ENCODE measurements around the gene ARPC5. TPM values are rescaled to one million over a fixed set of nuclear protein-coding genes. Genes with fewer than 3 reads are reported as not detected.

Gene ARPC5
- total and polyA plus RNA-seq, 2 experiments from 2014 or later = 77.3 to 179 TPM

DNA sequence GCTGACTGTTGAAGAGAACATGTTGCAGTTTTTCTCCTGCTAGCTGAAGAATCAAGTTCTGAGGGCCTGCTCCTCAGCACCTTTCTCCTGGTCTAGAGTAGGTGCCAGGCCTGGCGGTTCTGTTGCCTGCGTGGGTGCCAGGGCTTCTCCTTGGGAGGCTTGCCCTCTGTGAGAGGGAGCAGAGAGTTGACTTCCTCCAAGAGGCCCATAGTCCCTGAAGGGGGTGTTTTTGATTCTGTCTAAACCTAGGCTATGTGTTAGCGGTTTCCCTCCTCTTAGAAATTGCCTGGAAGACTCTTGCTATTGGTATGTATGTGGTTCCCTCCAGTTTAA lies 17.8 kb upstream of the ARPC5 start:
- H3K4me3 ChIP-seq = no peak overlapping the region
- peaks cover 35% of the 10 kb centered on the region for H3K4me1 ChIP-seq (ENCODE audit: low read depth)
- no peaks in the 10 kb centered on the region for H3K9me3 ChIP-seq (ENCODE audit: low read depth)
- TF ChIP-seq, protein P1, sequence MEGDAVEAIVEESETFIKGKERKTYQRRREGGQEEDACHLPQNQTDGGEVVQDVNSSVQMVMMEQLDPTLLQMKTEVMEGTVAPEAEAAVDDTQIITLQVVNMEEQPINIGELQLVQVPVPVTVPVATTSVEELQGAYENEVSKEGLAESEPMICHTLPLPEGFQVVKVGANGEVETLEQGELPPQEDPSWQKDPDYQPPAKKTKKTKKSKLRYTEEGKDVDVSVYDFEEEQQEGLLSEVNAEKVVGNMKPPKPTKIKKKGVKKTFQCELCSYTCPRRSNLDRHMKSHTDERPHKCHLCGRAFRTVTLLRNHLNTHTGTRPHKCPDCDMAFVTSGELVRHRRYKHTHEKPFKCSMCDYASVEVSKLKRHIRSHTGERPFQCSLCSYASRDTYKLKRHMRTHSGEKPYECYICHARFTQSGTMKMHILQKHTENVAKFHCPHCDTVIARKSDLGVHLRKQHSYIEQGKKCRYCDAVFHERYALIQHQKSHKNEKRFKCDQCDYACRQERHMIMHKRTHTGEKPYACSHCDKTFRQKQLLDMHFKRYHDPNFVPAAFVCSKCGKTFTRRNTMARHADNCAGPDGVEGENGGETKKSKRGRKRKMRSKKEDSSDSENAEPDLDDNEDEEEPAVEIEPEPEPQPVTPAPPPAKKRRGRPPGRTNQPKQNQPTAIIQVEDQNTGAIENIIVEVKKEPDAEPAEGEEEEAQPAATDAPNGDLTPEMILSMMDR (IDR thresholded peaks at IDR 0.05; ENCODE audit: low read depth, low read length) = no peak
- peak overlapping the region; percentile 75 for H3K27ac ChIP-seq
- H3K27me3 ChIP-seq = no peaks in the 10 kb centered on the region
- H3K36me3 ChIP-seq = no peaks in the 10 kb centered on the region
- DNase-seq (ENCODE audit: low read depth in 1 of 2, low spot score in 1 of 2) = no peak

DNA sequence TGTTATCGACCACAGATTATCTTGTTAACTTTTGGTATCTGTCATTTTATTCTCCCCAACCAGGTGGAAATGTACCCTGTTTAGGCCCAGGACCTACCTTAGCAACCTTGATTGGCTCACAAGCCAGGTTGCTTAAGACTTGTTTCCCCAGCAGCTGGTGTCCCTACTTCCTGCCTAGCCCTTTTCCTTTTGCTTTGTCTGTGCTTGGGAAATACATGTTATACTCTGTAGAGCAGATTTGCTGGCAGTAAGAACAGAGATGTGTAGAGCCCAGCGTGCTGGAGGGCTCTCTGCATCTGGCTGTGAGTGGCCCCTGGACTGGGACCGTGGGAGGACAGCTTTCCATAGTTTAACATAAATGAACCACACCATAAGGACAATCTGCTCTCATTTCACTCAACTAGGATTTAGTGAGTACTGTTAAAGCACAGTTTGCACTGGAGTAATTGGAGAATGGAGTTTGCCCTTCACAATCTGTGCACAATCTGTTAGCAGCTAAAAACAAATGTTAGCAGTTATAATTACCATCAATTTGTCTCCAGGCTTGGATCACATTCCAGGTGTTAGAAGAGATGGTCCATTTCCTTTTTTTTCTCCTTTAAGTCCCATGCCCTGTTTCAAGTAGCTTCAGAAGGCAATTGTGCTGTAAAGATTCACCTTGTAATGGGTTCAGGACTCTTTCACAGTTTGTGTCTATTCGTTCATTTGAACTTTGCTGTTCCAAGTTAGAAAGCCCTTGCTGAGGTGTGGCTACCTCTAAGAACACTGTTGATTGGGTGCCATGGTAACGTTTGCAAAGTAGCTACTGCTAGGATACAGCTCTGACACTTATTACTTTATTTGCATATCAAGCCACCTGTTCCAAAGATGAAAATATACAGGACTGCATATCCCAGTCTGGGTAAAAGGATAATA lies 17.2 kb upstream of the ARPC5 start, which contains the start of gene APOBEC4:
TSS of gene APOBEC4 (minus strand) at position 770 of the 915 bp plus-strand sequence. CDS start 4,535 bp downstream, outside the sequence.
- Histone ChIP-seq H3K4me3 (no peak within 1 kb of the TSS), H3K4me1 (ENCODE audit: low read depth) (peaks cover 35% of the 10 kb centered on the region), H3K9me3 (ENCODE audit: low read depth) (no peaks in the 10 kb centered on the region), H3K27ac (peak within 1 kb of the TSS; percentile 75), H3K36me3 (no peaks in the 10 kb centered on the region), H3K27me3 (no peaks in the 10 kb centered on the region)
- peak in 1 of 2 donors; percentile 34 for DNase-seq (ENCODE audit: low read depth in 1 of 2, low spot score in 1 of 2)
- TF ChIP-seq, protein P1 (IDR thresholded peaks at IDR 0.05; ENCODE audit: low read depth, low read length) = no peak

DNA sequence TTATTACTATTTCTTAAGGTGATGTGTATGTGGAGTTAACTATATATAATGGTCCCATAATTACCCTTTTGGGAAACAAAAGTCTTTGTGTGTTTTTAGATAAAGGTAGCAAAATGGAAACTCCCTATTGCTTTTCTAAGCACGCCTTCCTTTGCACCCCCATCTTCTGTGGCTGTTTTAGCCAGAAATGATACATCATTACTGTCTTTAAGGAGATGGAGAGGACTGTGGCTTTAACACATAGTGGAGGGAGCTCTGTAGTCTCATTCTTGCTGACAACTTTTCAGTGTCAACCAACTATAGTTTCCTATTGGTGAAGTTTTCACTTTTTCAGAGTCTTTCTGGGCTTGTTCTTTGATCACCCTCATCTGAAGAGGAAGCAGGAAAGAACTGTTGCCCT lies 16.5 kb upstream of the ARPC5 start:
- Histone ChIP-seq H3K27me3 (no peaks in the 10 kb centered on the region), H3K4me1 (ENCODE audit: low read depth) (peaks cover 35% of the 10 kb centered on the region), H3K9me3 (ENCODE audit: low read depth) (no peaks in the 10 kb centered on the region), H3K36me3 (no peaks in the 10 kb centered on the region), H3K4me3 (no peak overlapping the region), H3K27ac (no peak overlapping the region)
- TF ChIP-seq, protein P1 (IDR thresholded peaks at IDR 0.05; ENCODE audit: low read depth, low read length) = no peak
- no peak for DNase-seq (ENCODE audit: low read depth in 1 of 2, low spot score in 1 of 2)

DNA sequence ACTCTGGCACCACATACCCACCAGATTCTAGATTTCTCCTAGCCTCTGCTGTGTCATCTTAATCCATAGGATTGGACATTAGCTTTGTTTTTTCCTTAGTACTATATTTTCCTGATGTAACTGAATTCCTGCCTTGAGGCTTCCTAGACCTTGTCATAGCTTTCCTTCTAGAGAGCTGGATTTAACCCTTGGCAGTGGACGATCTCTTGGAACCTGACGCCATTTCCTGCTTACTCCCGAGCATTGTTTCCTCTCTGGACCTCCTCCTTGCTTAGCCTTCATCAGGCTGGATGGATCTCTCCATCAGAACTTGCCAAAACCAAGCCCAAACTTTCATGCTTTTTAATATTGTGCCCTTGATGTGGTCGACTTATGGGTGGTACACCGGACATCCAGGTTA lies 16.0 kb upstream of the ARPC5 start:
- H3K4me1 ChIP-seq (ENCODE audit: low read depth) = peaks cover 39% of the 10 kb centered on the region
- TF ChIP-seq, protein P1 (IDR thresholded peaks at IDR 0.05; ENCODE audit: low read depth, low read length) = no peak
- no peaks in the 10 kb centered on the region for H3K36me3 ChIP-seq
- H3K27me3 ChIP-seq = no peaks in the 10 kb centered on the region
- no peak for DNase-seq (ENCODE audit: low read depth in 1 of 2, low spot score in 1 of 2)
- H3K27ac ChIP-seq = no peak overlapping the region
- H3K4me3 ChIP-seq = no peak overlapping the region
- H3K9me3 ChIP-seq (ENCODE audit: low read depth) = no peaks in the 10 kb centered on the region

DNA sequence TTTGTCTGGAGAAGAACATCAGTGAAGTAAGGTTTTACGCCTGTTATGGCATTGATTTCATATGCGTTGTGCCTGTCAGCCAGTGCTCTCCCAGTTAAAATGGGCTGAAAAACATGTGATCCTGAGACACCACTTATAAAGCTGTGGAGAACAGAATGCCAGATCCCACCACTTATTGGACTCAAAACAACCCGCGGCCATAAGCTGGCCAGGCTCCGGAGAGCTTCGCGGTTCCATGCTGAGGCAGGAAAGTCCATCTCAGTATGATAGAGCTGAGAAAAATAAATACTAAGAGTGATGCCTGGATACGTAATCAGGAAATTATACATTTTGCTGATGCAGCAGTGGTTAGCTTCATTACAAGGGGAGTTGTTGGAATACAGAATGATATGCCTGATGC lies 12.5 kb upstream of the ARPC5 start:
- TF ChIP-seq, protein P1 (IDR thresholded peaks at IDR 0.05; ENCODE audit: low read depth, low read length) = no peak
- Histone ChIP-seq H3K27me3 (no peaks in the 10 kb centered on the region), H3K9me3 (ENCODE audit: low read depth) (no peaks in the 10 kb centered on the region), H3K36me3 (no peaks in the 10 kb centered on the region), H3K4me1 (ENCODE audit: low read depth) (peaks cover 12% of the 10 kb centered on the region), H3K4me3 (no peak overlapping the region), H3K27ac (no peak overlapping the region)
- DNase-seq (ENCODE audit: low read depth in 1 of 2, low spot score in 1 of 2) = no peak
